ENCODE results near the gene IZUMO4.
A peak's percentile ranks its signal among the peaks of the same experiment; 100 is the strongest.

IZUMO4 gene, protein sequence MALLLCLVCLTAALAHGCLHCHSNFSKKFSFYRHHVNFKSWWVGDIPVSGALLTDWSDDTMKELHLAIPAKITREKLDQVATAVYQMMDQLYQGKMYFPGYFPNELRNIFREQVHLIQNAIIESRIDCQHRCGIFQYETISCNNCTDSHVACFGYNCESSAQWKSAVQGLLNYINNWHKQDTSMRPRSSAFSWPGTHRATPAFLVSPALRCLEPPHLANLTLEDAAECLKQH

DNA sequence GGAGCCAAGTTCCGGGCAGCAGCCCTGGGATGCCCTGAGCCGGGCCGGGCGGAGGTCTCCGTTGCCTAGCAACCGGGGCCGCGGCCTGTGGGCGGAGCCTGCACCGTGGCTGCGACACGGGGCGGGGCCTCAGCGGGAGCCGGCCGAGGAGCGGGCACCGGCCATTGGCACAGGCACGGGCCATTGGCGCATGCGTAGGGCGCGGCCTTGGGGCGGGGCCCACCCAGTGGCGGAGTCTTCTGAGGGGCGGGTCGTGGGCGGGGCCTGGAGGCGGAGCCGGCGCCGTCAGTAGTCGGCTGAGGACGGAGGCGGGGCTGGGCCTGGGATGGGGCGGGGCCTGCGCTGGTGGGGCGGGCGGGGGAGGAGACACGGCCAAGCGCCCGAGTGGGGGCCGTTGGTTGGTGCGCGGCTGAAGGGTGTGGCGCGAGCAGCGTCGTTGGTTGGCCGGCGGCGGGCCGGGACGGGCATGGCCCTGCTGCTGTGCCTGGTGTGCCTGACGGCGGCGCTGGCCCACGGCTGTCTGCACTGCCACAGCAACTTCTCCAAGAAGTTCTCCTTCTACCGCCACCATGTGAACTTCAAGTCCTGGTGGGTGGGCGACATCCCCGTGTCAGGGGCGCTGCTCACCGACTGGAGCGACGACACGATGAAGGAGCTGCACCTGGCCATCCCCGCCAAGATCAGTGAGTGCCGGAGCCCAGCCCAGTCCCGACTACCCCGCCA, at the start of gene IZUMO4:
TSS of gene IZUMO4 (plus strand) at position 436 of the 723 bp plus-strand sequence. CDS start at position 467, 31 bp downstream.
- Histone ChIP-seq H3K4me3 (ENCODE audit: low read length) (peak within 1 kb of the TSS; percentile 80), H3K4me1 (ENCODE audit: low read length) (peaks cover 21% of the 10 kb centered on the region), H4K20me1 (ENCODE audit: insufficient read depth, low read length) (no peaks in the 10 kb centered on the region), H3K27me3 (replicated peaks; ENCODE audit: insufficient read depth, low read length) (no peaks in the 10 kb centered on the region), H3F3A (ENCODE audit: insufficient read depth, low read length) (peaks cover 29% of the 10 kb centered on the region), H3K9ac (ENCODE audit: low read length) (peak within 1 kb of the TSS; percentile 89), H3K27ac (ENCODE audit: low read length) (peak within 1 kb of the TSS; percentile 92), H3K9me3 (replicated peaks; ENCODE audit: insufficient read depth, low read length) (no peaks in the 10 kb centered on the region), H3K9me2 (replicated peaks; ENCODE audit: insufficient read depth, low read length) (no peaks in the 10 kb centered on the region), H3K79me2 (ENCODE audit: low read length) (peaks cover 63% of the 10 kb centered on the region), H3K36me3 (replicated peaks; ENCODE audit: insufficient read depth, low read length) (0 out of 2 replicates have a peak, but pooled peaks cover 6% of the 10 kb centered on the region), H3K4me2 (ENCODE audit: low read depth, low read length) (peak within 1 kb of the TSS; percentile 86), H2AFZ (ENCODE audit: low read length) (peak within 1 kb of the TSS; percentile 70)
- DNase-seq = peak; percentile 99
- no peak for TF ChIP-seq EZH2 (optimal IDR thresholded peaks at IDR 0.05; ENCODE audit: low read depth, low read length)
- TF ChIP-seq, protein P1, sequence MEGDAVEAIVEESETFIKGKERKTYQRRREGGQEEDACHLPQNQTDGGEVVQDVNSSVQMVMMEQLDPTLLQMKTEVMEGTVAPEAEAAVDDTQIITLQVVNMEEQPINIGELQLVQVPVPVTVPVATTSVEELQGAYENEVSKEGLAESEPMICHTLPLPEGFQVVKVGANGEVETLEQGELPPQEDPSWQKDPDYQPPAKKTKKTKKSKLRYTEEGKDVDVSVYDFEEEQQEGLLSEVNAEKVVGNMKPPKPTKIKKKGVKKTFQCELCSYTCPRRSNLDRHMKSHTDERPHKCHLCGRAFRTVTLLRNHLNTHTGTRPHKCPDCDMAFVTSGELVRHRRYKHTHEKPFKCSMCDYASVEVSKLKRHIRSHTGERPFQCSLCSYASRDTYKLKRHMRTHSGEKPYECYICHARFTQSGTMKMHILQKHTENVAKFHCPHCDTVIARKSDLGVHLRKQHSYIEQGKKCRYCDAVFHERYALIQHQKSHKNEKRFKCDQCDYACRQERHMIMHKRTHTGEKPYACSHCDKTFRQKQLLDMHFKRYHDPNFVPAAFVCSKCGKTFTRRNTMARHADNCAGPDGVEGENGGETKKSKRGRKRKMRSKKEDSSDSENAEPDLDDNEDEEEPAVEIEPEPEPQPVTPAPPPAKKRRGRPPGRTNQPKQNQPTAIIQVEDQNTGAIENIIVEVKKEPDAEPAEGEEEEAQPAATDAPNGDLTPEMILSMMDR (IDR thresholded peaks at IDR 0.05; ENCODE audit: low read length) = peak; percentile 70
- TF ChIP-seq EZH2phosphoT487 (IDR thresholded peaks at IDR 0.05; ENCODE audit: low read length) = no peak

DNA sequence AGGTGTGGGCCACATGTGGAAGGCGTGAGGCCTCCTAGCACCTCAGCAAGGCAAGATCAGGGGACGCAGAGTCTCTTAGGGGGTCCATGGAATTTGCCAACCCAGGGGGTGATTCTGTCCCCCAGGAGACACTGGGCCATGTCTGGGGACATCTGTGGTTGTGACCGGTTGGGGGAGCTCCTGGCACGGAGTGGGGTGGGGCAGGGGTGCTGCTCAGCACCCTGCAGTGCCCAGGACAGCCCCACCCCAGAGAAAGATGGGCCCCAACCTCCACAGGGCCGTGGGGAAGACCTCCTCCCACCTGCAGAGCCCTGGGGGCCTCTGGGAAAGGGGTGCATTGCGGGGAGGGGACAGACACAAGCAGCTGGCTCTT, 49.7 kb upstream of the IZUMO4 start:
- no peak overlapping the region for H2AFZ ChIP-seq (ENCODE audit: low read length)
- H3K9me2 ChIP-seq (replicated peaks; ENCODE audit: insufficient read depth, low read length) = no peaks in the 10 kb centered on the region
- H3K4me2 ChIP-seq (ENCODE audit: low read depth, low read length) = no peak overlapping the region
- H4K20me1 ChIP-seq (ENCODE audit: insufficient read depth, low read length) = peaks cover 10% of the 10 kb centered on the region; the same call in 1 of the 2 replicates
- no peak overlapping the region for H3K4me3 ChIP-seq (ENCODE audit: low read length)
- H3F3A ChIP-seq (ENCODE audit: insufficient read depth, low read length) = peaks cover 16% of the 10 kb centered on the region; the same call in 1 of the 2 replicates
- H3K4me1 ChIP-seq (ENCODE audit: low read length) = peaks cover 21% of the 10 kb centered on the region
- H3K27ac ChIP-seq (ENCODE audit: low read length) = no peak overlapping the region
- no peaks in the 10 kb centered on the region for H3K36me3 ChIP-seq (replicated peaks; ENCODE audit: insufficient read depth, low read length)
- H3K9ac ChIP-seq (ENCODE audit: low read length) = no peak overlapping the region
- no peak for DNase-seq
- peaks cover 68% of the 10 kb centered on the region for H3K79me2 ChIP-seq (ENCODE audit: low read length)
- TF ChIP-seq EZH2phosphoT487 (IDR thresholded peaks at IDR 0.05; ENCODE audit: low read length) (no peak), EZH2 (optimal IDR thresholded peaks at IDR 0.05; ENCODE audit: low read depth, low read length) (no peak)
- TF ChIP-seq, protein P1 (IDR thresholded peaks at IDR 0.05; ENCODE audit: low read length) = no peak
- H3K27me3 ChIP-seq (replicated peaks; ENCODE audit: insufficient read depth, low read length) = no peaks in the 10 kb centered on the region
- H3K9me3 ChIP-seq (replicated peaks; ENCODE audit: insufficient read depth, low read length) = no peaks in the 10 kb centered on the region

DNA sequence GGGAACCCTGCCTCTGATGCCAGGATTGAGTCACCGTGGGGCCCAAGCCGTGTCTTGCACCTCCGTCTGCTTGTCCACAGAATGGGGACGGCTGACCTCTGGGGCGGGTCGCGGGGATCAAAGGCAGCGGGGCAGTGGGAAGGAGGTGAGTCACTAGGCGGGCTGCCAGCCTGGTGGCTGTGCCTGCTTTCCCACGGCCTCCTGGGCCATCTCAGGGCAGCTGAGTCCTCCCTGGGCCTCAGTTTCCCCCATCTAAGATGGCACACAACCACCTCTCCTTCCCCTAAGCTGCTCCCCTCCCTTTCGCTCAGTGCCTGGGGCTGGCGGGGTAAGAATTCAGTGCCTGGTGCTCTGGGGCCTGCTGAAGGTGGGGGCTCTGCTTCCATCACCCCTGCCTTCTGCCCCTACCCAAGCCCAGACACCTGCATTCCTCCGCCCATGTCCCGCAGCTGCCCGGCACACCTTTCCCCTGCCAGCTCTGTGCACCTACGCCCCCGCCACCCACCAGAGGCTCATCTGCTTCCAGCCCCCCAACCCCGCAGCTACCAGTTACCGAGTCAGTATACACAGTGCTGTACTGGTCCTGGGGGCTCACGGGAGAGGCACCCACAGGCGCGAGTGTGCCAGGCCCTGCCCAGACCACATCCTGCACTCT, 49.1 kb upstream of the IZUMO4 start:
- no peak overlapping the region for H3K4me2 ChIP-seq (ENCODE audit: low read depth, low read length)
- no peaks in the 10 kb centered on the region for H3K27me3 ChIP-seq (replicated peaks; ENCODE audit: insufficient read depth, low read length)
- peak; percentile 5 for DNase-seq
- no peaks in the 10 kb centered on the region for H3K9me2 ChIP-seq (replicated peaks; ENCODE audit: insufficient read depth, low read length)
- TF ChIP-seq EZH2 (optimal IDR thresholded peaks at IDR 0.05; ENCODE audit: low read depth, low read length) = no peak
- TF ChIP-seq EZH2phosphoT487 (IDR thresholded peaks at IDR 0.05; ENCODE audit: low read length) = no peak
- TF ChIP-seq, protein P1 (IDR thresholded peaks at IDR 0.05; ENCODE audit: low read length) = no peak
- no peak overlapping the region for H2AFZ ChIP-seq (ENCODE audit: low read length)
- H3K36me3 ChIP-seq (replicated peaks; ENCODE audit: insufficient read depth, low read length) = no peaks in the 10 kb centered on the region
- H3K9ac ChIP-seq (ENCODE audit: low read length) = no peak overlapping the region
- peaks cover 16% of the 10 kb centered on the region; the same call in 1 of the 2 replicates for H3F3A ChIP-seq (ENCODE audit: insufficient read depth, low read length)
- no peak overlapping the region for H3K4me3 ChIP-seq (ENCODE audit: low read length)
- no peak overlapping the region for H3K27ac ChIP-seq (ENCODE audit: low read length)
- H3K4me1 ChIP-seq (ENCODE audit: low read length) = peaks cover 20% of the 10 kb centered on the region
- H3K79me2 ChIP-seq (ENCODE audit: low read length) = peaks cover 65% of the 10 kb centered on the region
- no peaks in the 10 kb centered on the region for H3K9me3 ChIP-seq (replicated peaks; ENCODE audit: insufficient read depth, low read length)
- peaks cover 10% of the 10 kb centered on the region; the same call in 1 of the 2 replicates for H4K20me1 ChIP-seq (ENCODE audit: insufficient read depth, low read length)
